NCI-H2171 (cell line): ENCODE measurements around the gene HTR3A.

Experiments
- DNase-seq: peaks from one replicate; lab custom pipeline; 2025; lab: John Stamatoyannopoulos, UW

HTR3A gene

DNA sequence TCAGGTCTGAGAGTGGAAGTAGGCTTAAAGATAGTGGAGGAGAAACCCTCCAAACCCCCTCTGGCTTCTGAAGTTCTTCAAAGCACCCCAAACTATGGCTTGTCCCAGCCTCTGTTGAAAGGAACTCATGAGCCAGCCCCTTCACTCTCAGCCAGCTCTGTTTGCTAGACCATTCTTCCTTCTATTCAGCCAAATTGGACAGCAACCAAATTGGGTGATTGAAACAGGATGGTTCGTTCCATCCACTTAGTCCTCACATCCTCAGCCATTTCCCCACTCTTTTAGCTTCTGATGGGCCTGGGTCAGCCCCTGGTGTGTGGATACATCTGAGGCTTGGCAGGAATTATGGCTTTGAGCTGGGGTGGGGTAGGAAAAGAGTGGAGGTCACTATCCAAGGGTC lies 4.5 kb downstream of the HTR3A start:
- DNase-seq, result no peak

- DNase-seq, result no peak
Observed at GRCh38 chr11:113980785-113981184, 5.9 kb downstream of the HTR3A start.

- no peak for DNase-seq
Observed at GRCh38 chr11:113982306-113982705, 7.4 kb downstream of the HTR3A start.

DNA sequence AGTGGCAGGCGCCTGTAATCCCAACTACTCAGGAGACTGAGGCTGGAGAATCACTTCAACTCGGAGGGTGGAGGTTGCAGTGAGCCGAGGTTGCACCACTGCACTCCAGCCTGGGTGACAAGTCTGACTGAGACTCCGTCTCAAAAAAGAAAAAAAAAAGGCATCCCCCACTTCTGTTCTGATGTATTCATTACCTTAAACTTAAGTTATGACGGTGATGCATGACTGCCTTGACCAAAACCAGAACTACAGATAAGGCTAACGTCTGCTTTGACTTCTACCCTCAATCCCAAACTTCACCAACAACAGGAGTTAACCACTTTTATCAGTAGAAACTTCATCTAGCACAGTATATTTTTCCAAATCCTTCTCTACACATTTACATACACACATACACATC lies 9.9 kb downstream of the HTR3A start:
- DNase-seq, result no peak

DNA sequence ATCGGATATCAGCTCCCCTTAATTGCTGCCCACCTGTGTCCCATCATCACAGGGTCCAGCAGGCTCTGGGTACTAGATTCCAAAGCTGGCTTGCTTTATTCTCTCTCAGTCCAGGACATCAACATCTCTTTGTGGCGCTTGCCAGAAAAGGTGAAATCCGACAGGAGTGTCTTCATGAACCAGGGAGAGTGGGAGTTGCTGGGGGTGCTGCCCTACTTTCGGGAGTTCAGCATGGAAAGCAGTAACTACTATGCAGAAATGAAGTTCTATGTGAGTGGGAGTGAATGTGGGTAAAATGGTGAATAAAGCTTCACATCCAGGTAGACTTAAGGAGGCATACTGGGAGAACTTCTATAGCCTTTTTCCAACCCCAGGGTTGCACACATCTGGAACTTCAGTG lies 11.0 kb downstream of the HTR3A start:
- no peak for DNase-seq

DNA sequence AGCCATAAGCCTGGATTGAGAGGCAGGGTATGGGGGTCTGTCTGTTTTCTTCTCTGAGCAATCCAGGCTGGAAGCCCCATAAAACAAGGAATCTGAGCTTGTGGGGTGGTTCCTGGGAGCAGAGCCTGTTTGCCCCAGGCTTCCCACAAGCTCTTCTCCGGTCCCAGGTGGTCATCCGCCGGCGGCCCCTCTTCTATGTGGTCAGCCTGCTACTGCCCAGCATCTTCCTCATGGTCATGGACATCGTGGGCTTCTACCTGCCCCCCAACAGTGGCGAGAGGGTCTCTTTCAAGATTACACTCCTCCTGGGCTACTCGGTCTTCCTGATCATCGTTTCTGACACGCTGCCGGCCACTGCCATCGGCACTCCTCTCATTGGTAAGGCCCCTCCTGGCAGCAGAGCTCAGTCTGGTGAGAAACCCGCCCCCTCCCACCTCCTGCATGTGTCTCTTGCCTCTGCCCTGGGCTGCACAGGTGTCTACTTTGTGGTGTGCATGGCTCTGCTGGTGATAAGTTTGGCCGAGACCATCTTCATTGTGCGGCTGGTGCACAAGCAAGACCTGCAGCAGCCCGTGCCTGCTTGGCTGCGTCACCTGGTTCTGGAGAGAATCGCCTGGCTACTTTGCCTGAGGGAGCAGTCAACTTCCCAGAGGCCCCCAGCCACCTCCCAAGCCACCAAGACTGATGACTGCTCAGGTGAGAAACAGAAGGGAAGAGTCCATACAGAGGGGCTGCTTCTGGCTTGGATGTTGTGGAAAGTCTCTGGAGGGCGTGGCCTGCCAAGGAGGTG lies 11.6 kb downstream of the HTR3A start:
- DNase-seq, result no peak

DNA sequence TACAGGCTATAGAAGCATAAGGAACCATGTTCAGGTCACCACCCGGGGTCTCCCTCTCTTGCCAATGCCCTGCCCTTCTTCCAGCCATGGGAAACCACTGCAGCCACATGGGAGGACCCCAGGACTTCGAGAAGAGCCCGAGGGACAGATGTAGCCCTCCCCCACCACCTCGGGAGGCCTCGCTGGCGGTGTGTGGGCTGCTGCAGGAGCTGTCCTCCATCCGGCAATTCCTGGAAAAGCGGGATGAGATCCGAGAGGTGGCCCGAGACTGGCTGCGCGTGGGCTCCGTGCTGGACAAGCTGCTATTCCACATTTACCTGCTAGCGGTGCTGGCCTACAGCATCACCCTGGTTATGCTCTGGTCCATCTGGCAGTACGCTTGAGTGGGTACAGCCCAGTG lies 14.5 kb downstream of the HTR3A start:
- DNase-seq, result no peak

GRCh38 chr11:113989916-113990315 lies 15.0 kb downstream of the HTR3A start:
- no peak for DNase-seq

DNA sequence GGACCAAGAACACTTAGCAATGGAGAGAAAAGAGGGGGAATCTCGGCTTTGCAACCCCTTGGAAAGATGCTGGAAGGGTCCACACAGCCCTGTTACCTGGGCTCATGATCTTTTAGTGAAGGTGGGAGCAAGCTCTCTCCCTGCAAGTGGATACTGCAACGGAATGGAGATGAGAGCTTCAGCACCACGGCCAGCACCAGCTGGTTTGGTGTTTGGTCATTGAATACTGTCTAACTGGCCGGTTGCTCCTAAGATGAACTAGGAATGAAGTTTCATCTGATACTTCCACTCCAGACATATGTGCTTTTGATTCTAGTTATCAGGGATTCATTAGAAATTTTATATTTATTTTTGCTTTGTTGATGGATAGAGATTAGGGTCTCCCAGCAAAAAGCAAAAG lies 16.3 kb downstream of the HTR3A start:
- no peak for DNase-seq

GRCh38 chr11:113991718-113992458 lies 17.0 kb downstream of the HTR3A start:
- peak; percentile 59 for DNase-seq

DNA sequence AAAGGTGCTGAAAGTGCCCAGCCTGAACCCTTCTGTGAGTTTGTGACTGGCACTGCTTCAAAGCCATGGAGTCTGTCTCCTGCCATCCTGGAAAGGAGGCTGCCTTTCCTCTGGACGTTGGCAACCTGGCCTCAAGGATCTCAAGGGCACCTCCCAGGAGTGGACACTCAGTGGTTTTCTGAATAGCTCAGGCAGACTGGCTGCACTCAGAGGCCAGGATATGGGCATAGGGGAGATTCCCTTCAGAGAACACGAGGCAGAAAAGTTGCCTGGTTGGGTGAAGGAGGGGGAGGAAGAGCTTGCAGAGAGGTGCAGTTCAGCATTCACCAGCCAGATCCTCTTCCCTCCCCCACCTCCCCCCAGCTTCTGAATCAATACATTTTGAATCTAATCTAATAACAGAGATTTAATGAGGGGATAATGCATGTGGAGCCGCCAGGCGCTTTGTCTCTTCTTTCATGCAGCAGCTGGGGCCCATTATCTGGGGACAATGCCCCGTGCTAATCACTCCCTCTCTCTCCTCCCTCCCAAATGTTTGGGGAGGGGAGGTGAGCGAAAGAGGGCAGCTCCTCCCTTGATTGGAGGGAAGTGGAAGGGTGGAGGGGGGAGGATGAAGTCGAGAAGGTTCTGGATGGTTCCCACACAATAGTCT lies 17.7 kb downstream of the HTR3A start:
- DNase-seq, result no peak

DNA sequence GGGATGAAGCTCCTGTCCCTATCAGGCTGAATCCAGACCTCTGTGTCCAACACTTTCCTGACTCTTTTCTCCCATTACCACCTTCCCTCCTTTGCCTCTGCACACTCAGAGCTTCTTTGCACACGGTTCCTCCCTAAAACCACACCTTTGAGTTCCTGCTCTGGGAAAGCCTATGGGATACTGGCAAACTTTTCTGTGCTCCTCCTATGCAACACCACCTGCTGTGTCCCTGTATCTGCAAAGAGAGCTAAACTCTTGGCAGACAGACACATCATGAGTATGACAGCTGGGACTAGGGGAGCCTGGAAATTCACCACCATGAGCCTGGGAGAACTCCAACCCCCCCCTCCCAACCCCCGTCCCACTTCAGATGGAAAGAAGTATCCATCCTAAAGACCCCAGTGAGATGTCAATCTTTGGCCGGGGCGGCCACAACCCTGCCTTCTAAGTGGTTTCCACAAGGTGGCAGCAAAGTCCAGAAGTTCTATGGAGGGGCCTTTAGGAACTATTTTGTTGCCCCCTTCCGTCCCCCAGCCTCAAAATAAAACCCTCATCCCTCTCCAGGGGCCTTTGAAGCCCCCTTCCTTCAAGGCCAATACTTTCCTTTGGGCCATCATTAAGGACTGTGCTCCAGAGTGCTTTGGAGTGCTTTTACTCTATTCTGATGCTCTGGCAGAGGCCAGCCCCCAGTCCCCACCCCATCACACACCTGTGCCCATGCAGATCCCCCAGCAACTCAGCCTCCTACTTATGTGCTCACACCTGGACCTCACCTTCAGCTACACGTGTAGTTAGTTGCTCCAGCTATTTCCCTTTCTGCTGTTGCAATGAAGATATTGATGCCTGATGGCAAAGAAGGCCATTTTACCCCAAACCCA lies 19.4 kb downstream of the HTR3A start:
- DNase-seq, result no peak

- no peak for DNase-seq
Observed at GRCh38 chr11:113997473-113997872, 22.6 kb downstream of the HTR3A start.

DNA sequence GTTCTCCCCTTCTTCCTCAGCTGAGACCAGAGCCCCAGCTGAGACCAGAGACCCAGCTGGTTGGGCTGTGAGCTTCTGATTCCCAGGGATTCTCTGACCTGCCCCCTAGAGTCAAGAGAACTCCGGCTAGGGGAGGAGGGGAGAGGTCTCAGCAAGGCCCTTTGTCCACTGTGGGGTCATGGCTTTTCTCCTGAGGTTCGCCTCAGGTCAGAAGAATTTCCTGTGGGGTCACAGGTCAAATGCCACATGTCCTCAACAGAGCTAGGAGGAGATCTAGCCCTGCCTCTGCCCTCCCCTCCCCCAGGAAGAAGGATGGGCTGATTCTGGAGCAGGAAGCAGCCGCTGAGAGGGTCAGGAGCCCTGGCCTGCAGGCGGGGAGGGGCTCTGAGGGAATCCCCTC lies 23.7 kb downstream of the HTR3A start:
- no peak for DNase-seq

DNA sequence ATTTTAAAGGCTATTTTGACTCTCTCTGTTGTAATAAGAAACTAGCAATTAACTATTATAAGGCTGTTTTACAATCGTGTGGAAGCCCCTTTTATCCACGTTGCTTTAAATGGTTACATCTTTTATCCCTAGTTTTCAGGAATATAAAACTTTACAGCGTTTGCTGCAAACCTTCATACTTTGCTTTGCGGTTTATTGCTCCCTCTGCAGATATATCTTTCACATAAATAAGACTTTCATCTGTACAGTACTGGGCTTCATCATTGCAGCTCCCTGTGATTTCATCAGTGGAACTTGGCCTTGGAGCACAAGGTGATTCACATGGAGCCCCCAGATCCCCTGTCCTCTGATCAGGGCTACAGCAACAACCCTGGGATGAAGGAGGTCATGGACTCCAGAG lies 25.6 kb downstream of the HTR3A start:
- no peak for DNase-seq

GRCh38 chr11:114001416-114001815 lies 26.5 kb downstream of the HTR3A start:
- DNase-seq, result no peak

- DNase-seq, result no peak
Observed at GRCh38 chr11:114008331-114008730, 33.4 kb downstream of the HTR3A start.

DNA sequence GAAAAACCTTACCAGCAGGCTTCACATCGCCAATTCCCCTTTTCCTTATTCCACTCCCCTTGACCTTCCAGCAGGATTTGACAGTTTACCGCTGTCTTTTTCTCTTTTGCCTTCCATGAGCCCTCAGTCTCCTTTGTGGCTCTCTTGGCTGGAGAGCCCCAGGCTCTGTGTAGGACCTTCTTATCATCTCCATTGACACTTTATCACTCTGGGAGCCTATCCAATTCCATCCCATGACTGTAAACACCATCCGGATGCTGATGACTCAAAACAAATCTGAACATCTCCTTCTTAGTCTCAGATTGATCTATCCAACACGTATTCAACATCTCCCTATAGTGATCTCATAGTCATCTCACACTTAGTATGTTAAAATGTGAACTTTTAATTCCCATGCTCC lies 36.0 kb downstream of the HTR3A start:
- DNase-seq, result no peak

DNA sequence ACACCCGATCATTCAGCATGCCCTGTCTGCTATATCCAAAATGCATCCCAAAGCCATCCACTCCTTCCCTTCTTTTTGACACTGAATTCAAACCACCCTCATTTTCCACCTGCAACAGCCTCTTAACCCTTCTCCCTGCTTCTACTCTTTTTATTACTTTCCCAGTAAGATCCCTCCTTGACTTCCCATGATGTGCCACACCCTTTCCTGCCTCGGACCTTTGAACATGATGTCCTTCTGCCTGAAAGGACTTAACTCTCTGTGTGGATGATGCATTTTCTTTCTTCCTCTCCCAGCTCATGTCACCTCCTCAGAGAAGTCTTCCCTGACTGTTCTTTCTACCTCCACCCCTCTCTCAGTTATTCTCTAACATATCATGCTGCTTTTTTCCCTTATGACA lies 36.5 kb downstream of the HTR3A start:
- no peak for DNase-seq

GRCh38 chr11:114015117-114015516 lies 40.2 kb downstream of the HTR3A start:
- DNase-seq, result no peak

GRCh38 chr11:114016986-114017385 lies 42.1 kb downstream of the HTR3A start:
- DNase-seq, result no peak

DNA sequence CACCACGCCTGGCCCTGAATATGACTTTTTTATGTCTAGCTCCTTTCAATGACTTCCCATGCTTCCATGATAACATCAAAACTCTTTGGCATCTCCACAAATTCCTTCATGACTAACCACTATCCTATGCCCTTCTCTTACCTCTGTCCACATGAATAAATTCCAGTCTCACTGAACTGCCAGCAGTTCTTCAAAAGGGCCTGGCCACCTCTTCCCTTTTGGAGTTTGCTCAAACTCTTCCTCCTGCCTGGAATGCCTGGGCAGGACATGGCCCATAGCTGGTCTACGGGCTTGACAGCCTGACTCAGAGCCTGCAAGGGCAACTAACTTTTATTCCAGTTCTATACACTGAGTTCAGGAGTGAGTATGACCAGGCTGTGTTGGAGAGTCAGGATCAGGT lies 42.8 kb downstream of the HTR3A start:
- DNase-seq, result no peak
